Activated CD8-positive, alpha-beta memory T cell treated with anti-CD3 and anti-CD28 coated beads, Interleukin-2, amount 50 U/mL, for 1 hour (primary cell): ENCODE measurements around the gene MACC1.
"Not testable (repeated sequence)": the region's sequence is repeated elsewhere in the genome, so short reads cannot be mapped to it uniquely, and the experiment has no call there.

Experiments used
- DNase-seq: peaks from one replicate; pipeline ENCODE4 v3.0.0-alpha.2; 2020; ENCODE audit errors: extremely low read depth

Gene MACC1

DNA sequence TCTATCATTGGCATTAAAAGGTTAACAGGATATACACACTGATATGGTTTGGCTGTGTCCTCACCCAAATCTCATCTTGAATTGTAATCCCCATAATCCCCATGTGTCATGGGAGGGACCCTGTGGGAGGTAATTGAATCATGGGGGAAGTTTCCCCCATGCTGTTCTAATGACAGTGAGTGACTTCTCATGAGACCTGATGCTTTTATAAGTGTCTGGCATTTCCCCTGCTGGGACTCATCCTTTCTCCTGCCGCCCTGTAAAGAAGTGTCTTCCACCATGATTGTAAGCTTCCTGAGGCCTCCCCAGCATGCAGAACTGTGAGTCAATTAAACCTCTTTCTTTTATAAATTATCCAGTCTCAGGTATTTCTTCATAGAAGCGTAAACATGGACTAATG, 9.4 kb downstream of the MACC1 start:
- DNase-seq: not testable (repeated sequence)

DNA sequence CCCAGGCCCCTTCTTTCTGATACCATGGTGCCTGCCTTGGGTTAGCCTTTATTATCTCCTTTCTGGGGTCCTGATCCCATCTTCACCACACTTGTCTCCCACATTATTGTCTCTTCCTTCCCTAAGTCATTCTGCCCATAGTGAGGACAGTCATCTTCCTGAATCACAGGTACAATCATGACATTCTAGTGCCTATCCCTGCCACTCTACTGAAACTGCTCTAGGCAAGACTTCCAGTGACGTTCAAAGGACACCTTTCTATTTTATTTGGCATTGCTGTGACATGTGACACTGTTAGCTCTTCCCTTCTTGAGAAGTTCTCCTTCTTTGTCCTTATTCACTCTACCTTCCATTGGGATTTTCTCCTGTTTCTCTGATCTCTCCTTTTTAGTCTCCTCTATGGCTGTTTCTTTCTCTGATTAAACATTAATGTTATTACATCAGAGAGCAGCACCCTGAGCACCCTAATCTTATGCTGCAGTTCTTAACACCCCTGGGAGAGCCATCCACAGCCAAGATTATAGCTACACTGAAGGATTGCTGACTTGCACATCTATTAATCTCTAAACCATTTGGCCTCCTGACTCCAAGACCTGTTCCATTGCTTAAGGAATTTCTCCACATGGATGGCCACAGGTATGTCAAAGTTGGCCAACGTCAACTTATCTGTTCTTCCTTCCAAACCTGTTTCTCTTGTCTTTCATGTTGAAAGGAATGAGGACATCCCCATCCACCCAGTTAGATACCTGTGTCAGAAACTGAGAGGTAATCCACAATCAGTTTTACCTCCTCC, 10.9 kb downstream of the MACC1 start:
- no peak for DNase-seq

DNA sequence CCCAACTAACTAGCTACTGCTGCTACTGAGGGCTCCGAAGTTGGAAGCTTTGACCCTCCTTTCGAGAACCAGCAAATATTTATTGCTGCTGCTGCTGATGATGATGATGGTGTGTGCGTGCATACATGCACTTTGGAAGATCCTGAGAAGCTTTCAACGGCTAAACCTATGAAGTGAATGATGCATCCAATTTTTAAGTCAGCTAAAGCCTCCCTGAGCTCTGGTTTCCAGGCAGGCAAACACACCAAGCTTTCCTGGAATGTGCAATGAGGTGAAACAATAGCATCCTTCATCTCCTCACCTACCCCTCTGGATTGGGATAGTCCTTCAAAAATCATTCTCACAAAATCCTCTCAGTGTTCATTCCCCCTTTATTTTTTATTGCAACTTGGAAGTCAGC, 13.9 kb downstream of the MACC1 start:
- DNase-seq: no peak

DNA sequence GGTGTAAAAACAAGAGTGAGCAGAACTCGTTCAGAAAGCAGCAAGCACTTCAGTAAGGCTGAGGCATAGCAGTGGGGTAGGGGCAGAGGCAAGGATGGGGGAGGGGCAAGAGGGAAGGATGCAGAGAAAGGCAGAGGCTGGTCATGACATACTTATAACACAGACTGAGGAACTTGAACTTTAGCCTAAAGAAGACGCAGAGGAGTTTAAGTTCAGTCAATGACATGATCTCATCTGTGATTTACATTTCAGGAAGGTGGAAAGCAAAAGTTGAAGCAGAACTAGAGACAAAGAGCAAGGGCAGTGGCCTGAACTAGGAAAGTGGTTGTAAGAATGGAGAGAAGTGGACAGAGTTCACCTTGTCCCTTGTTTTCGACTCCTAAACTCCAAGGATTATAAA, 15.8 kb downstream of the MACC1 start:
- no peak for DNase-seq

DNA sequence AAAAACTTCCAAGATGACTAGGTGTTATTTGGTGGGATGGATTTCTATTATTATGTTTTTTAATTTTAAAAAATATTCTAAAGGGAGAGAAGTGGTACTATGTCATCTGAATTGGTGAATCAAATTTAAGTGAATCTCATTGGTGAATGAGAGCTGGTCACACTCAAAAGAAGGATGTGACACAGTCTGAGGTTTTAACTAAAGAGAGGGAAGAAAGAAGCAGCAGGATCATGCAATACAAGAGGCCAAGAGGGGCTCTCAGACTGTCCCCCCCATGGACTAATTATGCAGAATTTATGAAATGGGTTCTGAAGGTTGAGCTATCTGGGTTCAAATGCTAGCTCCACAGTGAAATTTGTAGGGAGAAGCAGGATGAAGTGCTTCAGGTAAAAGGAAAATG, 16.2 kb downstream of the MACC1 start:
- DNase-seq: no peak

DNA sequence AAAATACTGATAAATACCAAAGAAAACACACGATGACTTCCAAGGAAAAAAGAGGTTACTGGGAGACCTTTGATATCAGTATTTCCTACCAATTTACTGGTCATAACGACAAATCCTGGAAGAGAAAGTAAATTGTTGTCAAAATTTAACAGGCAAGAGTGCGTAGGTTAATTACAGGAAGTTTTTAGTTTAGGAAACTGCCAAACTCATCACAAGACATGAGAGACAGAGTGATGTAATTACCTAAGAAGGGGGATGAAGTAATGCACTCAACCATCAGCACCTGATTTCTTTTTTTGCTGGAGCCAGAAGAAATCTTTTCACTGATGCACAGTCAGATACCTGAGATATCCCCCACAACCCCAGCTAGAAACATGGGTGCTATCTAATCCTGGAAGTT, 16.8 kb downstream of the MACC1 start:
- DNase-seq: no peak

DNA sequence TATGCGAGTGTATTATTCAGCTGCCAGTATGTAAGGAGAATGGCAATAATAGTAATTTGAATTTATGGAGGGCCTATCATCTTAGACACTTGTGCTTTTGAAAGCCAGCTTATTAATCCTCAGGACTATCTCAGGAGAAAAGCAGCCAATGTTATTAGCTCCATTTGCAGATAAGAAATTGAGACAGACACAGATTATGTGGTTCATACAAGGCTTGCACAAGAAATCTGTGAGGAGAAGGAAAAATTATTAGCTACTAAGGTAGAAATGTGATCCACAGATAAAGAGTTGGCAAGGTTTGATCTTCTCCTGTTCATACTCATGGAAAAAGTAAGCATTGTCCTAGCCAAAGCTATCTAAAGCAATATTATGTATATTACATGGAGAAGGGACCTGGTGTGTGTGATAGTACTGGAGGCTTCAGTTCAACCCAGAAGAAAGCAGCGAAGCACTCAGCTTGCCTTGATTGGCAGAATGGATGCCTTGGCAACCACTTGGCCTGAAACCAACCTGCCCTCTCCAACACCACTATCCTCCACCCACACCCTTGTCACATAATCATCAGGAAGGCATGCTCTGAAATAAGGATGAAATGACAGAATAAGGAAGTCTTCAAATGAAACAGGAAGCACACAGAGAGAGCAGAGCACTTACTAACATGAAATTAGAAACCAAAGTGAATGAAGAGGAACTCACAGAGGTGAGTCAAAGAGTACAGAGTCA, 18.0 kb downstream of the MACC1 start:
- DNase-seq: no peak

DNA sequence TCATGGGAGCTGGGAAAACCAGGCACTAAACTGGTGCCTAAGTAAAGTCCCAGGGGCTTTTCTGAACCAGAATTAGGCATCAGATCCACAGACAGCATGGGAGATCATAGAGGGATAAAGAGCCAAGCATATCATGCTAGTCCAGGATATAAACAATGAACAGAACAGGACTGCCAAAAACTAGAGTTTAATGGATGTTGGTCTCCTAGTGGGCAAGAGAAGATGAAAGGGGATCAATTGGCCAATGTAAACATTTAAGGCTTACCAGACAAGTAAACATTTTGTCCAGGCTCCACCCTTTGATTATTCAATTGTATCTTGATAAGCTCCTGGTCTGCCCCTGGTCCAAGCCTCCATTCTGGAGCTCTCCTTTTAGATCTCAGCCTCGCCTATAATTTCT, 18.9 kb downstream of the MACC1 start:
- DNase-seq: no peak

DNA sequence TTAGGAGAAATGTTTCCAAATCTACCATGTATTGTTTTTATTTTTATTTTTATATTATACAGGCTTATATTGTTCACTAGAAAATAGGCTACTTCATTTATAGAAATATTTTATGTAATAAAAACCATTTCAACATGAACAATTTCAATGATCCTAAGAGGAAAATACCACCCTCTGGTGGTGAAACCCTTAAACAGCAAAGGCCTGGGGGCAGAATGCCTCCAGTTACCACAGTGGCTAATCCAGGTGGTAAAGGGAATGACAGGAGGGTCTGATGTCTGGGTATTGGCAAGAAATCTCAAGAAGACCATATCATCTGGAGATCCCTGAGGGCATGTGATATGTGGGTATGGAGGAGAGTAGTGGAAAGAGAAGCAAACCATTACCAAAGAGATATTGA, 19.3 kb downstream of the MACC1 start:
- no peak for DNase-seq

DNA sequence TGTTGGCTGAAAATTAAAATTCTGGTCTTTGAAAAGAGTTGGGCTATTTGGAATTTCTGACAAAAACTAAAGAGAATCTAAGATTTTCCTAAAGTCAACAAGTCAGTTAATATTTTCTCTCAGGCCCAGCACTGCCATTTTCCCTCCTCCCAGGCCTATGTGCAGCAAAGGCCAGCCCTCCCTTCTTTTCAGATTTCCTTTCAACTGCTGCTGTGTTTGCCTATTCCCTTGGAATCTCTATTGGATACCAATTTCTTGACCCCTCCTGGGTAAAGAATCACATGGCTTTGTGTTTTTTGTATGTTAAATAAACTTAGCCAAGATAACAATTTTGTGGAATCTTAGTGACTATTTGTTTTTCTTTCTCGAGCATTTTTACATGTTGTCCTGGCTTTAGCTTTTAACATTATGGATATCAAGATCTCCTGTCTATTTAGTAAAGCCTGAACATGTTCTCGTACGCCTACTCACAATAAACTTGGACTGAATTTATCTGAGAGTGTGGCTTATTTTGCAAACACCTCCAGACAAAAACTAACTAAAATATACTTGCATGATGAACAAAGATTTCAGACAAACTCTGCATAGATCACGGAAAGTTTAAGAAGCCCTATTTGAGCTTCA, 19.9 kb downstream of the MACC1 start:
- DNase-seq: no peak

DNA sequence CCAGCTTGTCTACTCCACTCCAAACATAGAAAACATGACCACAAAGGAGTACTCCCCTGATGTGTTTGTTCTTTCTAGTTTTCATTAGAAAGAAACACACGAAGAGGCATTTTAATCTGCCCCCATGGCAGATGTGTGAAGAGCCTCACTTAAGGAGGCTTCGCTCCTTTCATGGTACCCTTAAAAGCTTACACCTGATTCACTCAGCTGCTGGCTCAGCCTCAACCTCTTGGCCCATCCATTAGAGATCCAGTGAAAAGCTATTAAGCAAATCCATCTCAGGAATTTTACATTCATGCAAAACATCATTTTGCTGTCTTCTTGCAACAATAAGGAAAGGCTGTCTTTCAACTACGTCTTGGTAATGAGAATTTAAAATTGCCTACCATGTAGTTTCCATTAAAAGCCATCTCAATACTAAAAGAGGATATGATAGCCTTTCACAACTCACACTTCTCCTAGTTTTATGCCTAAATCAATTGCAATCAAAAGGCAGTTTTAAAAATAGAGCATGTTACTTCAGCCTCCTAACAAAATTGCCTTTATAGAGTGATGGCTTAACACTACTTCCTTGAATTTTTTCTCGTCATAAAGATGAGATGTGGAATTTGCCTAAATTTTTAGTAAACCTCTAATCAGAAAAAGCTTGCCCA, 22.7 kb downstream of the MACC1 start:
- DNase-seq: no peak

DNA sequence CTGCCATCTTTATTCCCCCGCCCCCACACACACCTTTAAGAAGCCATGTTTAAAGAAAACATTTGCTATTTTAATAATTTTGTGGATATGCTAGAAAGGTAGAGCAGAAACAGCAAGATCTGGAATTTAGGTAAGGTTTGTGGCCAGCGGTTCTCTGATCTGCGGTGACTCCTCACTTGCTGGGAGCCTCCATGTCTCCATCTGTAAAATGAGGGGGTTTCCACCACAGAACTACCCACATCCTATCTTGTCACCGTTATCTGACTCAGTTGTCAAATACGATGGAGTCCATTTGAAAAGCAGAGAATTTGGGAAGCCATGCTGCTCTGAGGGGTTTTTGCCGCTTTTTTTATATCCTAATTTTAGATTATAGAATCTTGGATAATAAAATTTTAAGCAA, 23.3 kb downstream of the MACC1 start:
- no peak for DNase-seq

DNA sequence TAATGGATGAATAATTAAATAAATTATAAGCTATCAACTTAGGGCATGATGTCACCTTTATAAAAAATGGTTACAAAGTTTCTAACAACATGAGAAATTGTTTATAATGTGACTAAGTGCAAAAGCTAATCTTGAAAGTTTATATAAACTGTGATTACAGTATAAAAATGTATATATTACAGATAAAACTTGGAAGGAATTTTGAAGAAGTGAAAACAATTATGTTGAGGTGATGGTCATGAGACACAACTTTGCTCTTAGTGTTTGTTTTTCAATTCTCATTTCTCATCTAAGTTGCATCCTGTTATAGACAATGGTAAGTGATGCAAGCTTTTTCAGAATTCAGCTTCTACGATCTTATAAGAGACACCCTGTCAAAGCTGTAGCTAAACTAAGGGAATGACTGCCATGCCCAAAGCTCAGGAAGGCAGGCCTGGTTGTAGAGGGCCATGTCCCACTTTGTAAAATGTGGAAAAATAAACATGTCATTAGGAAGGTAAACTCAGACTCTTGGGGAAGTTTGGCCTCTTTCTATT, 23.9 kb downstream of the MACC1 start:
- DNase-seq: no peak

DNA sequence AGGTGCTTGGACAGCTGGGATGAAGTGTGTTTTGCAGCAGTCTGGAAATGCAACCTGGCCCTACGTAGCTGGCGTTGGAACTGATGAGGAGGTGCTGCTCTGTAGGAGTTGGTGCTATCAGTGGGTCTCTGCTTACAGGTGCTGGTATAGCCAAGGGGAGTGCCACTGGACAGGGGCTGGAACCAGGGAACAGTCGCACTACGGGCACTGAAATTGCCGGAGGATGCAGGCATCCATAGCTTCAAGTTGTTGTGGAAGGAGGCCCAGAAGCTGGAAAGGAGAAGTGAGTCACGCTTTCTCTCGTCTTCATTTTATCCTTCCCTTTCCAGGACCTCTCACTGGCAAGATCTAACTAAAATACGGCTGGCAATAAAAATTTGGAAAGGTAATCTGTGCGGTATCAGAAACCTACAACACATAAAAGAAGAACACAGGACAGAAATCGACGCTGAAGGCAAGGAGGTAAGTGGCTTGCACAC, 25.8 kb downstream of the MACC1 start:
- DNase-seq: no peak

DNA sequence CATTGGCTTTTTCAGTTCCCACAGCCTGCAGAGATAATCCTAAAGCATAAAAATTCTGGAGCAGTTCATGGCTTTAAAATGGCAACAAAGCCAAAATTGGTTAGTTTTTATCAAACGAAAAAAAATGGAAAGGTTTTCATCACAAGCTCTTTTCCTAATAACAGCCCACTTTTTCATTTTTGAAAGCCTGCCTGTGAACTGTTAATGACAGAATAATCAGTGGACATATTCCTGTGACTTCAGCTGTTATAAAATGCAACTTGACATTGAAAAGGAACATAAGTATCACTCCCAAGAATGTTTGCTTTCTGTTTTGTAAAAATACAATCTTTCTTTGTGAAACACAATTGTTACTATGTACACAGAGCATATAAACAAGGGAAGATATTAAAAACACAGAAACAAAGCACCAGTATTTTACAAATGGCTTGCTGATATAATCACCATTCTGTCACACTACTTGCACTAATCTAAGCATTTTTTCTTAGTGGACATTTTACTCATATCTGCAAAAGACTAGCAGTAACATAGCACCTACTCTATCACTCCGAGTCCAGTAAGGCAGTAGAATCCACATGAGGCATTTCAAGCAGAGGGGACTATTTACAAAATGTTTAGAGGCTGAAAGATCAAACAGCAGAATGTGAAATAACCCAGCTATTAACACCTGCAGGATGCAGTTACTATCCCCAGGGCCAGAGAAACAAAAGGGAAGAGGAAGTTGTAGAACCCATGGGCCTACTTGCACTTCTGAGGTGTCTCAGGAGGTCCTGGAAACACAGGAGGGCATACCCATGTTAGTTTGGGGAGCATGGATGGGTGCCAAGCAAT, 26.4 kb downstream of the MACC1 start:
- no peak for DNase-seq

DNA sequence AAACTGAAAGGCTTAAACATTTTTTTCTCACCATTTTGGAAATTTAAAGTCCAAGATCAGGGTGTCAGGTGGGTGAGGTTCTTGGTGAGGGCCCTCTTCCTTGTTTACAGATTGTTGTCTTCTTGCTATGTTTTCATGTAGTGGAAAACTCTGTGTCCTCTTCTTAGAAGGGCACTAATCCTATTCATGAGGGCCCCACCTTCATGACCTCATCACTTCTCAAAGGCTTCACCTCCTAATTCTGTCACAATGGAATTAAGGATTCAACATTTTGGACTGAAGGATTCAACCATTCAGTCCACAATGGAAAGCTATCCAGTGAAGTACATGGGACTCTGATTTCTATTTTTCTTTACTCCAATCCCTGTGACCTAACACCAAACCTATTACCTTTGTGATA, 27.3 kb downstream of the MACC1 start:
- no peak for DNase-seq

DNA sequence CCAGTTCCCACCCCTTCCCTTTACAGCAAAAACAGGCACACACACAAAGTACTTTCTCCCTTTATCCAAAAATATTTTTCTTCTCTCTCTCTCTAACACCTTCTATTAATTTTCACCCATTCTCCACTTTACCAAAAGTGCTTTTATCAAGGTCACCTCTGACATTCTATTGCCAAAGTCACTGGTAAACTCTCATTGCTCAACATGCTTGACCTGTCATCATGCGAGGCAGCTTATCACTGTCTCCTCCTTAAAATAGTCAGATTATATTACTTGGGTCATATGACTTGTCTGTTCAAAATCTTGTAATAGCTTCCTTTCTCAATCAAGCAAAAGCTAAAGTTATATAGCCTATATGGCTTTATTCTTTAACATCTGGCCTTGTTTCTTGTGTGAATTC, 28.6 kb downstream of the MACC1 start:
- DNase-seq: no peak

DNA sequence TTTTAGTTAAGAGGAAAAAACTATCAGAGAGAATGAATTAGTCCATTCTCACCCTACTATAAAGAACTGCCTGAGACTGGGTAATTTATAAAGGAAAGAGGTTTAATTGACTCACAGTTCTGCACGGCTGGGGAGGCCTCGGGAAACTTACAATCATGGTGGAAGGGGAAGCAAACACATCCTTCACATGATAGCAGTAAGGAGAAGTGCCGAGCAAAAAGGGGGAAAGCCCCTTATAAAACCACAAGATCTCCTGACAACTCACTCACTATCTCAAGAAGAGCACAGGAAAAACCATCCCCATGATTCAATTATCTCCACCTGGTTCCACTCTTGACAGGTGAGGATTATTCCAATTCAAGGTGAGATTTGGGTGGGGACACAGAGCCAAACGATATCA, 29.3 kb downstream of the MACC1 start:
- DNase-seq: not testable (repeated sequence)

DNA sequence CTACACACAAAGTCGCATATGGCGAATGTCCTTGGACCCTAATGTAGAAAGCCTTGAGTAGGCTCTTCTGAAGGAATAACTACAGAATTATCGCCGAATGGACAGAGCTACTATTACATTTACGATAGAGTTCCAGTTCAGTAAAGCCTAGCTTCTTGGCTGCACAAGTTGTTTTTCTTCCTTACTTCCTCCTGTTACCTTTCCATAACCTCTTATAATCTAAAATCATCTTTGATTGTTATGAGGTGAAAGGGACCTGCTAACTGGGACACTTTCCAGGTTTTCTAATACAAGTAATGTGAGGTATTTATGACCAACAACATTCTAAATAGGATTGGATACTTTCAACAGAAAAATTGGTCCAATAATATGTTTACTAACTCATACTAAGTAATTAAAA, 31.2 kb downstream of the MACC1 start:
- DNase-seq: no peak

DNA sequence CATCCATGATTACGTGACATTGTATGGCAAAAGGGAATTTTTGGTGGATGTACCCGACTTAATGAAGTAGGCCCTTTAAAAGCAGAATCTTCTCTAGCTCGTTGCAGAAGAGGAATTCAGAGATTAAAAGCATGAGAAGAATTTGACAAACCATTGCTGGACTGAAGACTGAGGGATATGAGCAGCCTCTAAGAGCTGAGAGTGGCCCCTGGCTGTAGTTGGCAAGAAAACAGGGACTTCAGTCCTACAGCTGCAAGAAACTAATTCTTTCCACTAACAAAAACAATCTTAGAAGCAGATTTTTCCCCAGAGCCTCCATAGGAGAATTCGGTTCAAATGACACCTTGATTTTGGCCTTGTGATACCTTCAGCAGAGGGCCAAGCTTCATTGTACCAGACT, 34.1 kb downstream of the MACC1 start:
- no peak for DNase-seq

DNA sequence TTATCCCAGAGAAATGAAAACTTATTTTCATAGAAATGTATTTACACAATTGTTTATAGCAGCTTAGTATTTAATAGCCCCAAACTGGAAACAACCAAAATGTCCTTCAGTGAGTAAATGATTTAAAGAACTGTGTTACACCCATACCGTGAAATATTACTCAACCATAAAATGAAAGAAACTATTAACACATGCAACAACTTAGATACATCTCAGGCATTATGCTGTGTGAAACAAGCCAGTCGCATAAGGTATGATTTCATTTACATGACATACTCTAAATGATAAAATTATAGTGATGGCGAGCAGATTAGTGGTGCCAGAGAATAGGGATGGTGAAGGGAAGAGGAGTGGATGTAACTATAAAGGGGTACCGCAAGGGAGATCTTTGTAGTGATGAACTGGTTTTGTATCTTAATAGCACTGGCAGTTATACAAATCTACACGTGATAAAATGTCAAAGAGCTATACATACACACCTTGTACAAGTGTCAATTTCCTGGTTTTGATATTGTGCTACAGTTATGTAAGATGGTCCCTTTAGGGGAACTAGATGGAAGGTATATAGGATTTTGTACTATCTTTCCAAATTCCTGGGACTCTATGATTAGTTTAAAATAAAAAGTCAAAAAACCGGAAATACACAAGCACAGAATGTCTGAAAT, 40.5 kb downstream of the MACC1 start:
- DNase-seq: no peak
